GM21381 (cell line): ENCODE measurements around the gene TXLNG.
"Not testable (repeated sequence)": the region's sequence is repeated elsewhere in the genome, so short reads cannot be mapped to it uniquely, and the experiment has no call there.

Experiments used
- ATAC-seq: cut with Tn5 transposase; IDR thresholded peaks from one replicate; pipeline ENCODE4 v1.9.1; 2021; ENCODE audit warnings: mild to moderate bottlenecking, moderate library complexity; ENCODE audit not compliant: unreplicated experiment

TXLNG gene

DNA sequence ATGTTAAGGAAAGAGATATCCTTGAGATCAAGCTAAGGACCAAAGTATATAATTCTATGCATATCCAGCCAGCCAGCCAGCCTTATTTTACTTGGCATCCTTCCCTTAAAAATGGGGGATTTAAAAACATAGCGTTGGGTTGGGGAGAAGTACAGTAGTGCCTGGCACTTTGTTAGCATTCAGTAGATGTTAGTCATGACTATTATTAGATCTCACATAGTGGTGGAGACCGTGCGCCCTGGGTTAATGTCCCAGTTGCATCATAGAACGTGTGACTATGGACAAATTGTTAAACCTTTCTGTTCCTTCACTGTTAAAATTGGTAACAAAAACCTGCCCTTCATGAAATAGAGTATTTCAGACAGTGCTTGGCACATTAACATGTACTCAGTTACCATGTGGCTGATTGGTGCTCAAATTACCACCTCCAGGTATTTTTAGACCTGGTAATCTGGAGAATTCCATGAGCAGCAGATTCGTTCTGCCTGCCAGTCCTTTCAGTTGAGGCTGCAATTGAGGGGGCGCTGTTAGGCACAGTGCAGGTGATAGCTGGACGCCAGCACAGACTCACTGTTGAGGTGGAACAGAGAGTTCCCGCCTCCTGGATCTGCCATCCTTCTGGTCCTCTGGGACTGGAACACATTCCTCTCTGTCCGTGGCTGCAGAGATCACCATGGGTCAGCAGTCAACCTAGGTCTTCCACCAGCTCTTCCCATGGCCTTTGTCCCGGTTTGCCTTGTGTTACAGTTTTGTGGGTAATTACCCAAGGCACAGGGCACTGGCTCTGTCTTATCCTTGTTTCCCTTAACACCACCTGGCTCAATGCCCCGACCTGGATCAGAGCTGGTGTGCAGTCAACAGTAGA lies 52.2 kb downstream of the TXLNG start:
- no peak for ATAC-seq

DNA sequence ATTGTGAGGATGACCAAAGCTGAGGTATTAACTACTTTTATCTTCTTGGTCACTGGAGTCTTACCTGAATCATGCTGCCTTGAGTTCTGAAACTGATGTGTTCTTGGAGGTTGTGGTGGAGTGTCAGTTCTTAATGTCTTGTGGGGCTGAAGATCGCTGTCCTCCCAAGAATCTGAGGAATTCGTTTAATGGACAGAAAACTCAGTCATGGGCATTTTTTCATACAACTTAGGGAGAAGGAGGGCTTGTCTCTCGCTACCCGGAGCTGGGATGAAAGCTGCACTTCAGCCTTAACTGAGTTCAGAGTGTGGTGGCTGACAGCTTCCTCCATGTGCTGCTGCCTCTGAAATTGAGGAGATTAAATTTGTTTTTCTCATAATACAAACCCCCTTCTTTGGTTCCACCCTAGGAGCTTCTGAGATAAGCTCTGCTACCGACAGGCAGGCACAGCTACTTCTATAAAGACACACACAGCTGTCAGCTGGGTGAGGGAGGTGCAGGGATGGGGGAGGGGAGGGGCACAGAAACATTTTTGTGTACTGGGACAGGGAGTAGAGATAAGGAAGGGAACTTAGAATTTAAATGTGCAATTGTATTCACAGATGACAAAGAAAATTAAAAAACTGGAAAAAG lies 53.1 kb downstream of the TXLNG start:
- no peak for ATAC-seq

DNA sequence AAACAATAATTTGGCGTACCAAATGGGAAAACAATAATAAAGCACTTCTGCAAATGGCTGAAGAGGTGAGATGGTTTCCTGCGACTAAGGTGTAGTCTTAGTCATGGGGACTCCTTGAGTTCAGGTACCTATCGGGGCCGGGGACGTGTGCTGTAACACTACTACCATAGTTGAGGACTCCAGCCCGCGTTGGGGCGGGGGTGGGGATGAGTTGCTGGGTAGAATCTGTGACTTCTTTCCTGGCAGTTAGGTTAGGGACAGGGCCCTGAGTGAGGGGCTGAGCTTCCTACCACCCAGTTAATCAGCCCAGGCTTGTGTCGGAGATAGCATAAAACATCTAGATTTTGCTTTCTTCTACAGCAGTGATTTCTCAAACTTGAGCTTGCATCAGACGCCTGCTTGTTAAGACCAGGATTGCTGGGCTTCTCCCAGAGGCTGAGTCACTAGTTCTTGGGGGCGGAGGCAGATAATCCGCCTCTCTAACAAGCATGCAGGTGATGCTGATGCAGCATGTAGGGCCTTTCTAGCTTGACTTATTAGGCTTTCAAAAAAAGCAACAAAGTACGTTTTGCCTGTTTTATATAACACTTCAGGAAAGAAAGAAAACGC lies 53.7 kb downstream of the TXLNG start:
- ATAC-seq, result no peak

DNA sequence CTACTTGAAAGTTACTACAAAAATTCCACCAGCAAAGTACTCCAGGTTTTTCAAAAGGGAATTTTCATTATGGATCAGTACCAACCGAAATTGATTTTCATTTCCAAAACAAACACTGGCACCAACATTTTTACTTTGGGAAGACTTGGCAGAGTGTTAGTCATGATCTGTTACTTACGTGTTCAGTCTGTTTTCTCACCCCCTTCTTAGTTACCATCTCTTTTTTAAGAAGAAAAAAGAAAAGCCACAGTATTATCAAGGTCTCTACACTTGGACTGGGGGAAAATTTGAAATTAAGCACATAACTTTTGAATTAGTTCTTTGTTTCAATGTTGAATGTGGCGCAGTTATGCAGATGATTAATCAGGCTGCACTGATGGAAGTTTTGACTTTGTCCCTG lies 56.4 kb downstream of the TXLNG start:
- no peak for ATAC-seq

DNA sequence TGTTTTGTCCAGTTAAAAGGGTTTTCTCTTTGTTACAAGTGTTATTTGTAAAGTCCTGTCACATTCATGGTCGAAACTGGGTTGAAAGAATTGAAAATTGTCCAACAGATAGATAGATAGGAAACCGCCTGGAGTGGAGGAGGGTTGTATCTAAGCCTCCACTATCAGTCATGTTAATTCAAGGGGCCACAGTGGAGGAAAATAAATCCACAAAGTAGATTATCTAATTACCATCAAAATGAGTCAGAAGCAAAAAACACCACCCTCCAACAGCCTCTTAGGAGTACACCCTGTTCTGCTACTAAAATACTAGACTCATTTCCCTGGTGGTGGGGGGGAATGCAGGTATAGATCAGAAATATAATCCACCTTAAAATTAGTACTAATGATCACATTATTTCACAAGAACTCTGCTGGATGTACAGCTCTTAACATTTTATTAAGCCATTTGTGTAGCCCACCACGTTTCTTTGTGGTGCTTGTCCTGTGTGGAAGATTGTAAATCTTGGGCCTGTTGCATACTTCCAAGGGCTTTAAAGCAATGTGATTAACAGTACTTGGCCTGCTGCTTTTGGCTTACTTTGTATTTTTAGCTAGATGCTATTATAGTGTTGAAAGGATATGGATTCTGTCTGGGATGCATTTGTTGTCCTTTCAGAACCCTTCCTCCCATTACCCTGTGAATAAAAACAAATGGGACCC lies 57.1 kb downstream of the TXLNG start:
- ATAC-seq, result no peak

DNA sequence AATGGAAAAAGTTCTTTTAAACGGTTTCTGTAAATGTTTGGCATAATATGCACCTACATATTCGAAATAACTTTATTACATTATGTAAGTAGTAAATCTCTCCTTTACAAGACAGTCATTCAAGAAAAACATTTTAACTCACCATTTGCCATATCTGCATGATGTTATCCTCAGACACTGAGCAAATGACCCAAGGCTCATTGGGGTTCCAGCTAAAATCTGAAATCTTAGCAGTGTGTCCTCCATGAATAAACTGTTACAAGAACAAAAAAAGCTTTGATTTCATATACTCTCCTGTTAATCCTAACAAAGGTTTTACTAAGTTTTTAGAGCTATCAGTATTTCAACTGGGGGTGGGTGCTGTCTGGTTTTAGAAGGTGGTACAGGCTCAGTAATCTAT lies 59.4 kb downstream of the TXLNG start:
- ATAC-seq, result no peak

DNA sequence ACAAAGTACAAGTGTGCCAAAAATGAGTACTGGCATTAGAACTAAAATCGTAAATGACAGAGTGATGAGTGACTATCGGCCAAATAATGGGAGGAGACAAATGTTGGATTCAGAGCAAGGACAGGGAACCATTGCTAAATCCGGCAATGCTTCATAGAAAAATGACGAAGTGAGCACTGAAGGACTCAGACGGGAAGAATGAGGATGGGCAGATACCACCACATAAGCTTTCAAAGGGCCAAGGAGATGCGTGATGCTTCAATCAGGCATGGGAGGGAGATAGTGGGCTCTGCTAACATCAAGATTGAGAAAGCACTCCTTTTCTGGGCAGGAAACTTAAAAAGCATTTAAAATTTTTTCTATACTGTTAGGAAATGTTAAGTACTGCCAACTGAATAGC lies 62.3 kb downstream of the TXLNG start:
- ATAC-seq, result no peak

DNA sequence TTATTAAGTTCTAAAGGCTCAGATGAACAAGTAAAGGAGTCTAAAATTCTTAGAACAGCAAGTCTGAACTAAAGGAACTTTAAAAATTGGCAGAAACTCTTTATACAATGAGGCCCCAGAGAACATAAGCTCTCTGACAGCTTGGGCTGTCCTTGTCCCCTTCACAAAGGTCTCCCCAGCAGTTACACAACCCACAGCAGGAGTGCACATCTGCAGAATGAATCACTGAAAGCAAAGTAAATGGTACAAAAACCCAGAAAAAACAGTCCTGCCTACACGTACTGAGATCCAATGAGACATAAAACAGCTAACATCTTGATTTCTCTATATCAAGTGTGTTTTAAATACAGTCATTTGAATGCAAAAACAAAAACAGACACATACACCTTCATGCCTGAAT lies 65.2 kb downstream of the TXLNG start:
- ATAC-seq, result no peak

DNA sequence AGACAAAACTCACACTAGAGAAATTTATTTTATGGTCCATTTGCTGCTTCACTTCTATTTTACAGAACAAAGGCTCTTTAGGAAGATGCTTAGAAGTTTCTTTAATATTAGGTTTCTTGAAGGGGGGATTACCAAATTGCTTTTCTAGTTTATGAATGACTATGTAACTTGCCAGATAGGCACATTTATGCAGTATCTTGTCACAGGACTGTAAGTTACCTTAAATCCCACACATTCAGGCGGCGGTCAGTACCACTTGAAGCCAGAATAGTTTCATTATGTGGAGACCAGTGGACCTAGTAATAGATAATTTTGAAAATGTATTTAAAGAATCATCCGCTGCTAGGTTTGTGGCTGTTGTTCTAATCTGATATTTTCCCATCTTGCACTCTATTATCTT lies 65.6 kb downstream of the TXLNG start:
- ATAC-seq, result no peak

DNA sequence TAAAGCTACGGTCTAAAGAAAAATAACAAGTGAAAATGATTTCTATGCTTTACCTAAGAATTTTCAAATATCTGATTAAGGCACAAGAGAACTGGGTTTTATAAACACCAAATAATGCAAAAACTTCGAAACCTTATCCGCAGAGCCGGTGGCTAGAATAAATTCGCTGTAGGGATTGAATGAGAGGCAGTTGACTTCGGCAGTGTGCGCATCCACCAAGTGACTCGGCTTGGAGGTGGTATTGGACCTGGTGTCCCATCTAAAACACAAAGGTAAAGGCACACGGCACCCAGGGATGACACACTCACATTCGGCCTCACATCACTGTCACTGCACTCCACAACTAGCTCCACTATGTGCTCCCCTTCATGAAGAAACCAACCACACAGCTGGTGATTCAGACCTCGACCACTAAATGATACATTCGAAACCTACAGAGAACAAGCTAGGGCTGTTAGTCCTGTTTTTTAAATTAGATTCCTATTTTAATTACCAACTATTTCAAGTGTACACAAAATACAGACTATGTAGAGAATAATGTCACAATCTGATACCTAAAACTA lies 66.4 kb downstream of the TXLNG start:
- ATAC-seq, result no peak

DNA sequence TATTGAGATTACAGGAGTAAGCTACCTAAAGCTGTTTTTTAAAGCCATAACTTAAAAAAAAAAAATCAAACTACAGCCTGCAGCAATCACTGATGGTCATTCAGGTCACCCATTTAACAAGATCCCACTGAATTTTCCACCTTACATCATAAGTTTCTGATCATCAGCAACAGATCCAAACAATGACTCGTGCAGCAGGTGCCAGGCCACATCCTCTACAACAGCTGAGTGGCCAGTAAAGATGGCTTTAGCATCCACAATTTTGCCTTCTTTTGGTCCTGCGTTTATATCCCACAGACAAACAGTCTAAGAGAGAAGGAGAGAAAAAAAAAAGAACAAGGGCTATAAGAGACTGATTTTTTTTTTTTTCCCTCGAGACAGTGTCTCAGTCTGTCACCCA lies 67.3 kb downstream of the TXLNG start:
- no peak for ATAC-seq

DNA sequence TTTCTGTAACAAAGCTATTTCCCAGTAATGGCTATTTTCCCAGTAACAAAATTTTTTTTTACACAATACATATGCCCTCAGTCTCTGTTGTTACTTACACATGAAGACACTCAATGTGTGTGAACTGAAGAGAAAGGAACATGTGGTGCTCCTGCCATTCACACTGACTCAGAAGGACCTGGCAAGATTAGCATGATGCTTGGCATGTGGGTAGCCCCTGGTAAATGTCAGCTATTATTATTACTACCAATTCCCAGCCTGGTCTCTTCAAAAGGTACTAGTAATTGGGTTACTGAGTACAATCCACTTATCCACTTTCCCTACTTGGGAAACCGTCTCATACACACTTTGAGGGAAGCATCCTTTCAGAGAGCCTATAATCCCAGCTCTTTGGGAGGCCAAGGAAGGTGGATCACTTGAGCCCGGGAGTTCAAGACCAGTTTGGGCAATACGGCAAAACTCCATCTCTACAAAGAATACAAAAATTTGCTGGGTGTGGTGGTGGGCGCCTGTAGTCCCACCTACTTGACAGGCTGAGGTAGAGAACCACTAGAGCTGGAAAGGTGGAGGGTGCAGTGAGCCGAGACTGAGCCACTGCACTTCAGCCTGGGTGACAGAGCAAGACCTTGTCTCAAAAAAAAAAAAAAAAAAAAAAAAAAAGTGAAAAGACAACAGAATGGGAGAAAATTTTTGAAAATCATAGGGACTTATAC lies 69.3 kb downstream of the TXLNG start:
- no peak for ATAC-seq

DNA sequence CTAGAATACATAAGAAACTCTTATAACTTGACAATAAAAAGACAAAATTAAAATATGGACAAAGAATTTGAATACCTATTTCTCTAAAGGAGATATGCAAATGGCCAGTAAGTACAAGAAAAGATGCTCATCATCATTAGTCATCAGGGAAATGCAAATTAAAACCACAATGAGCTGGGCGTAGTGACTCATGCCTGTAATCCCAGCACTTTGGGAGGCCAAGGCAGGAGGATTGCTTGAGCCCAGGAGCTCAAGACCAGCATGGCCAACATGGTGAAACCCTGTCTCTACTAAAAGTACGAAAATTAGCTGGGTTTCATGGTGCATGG lies 69.8 kb downstream of the TXLNG start:
- ATAC-seq, result not testable (repeated sequence)

DNA sequence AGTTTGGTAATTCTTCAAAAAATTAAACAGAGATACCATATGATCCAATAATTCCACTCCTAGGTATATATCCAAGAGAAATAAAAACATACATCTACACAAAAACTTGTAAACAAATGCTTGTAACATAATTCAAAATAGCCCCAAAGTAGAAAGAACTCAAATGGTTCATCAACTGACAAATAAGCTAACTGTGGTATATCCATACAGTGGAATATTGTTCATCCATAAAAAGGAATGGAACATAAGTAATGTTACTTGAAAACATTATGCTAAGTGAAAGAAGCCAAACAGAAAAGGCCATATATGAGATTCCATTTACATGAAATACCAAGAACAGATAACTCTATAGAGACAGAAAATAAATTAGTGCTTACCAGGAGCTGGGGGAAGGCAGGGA lies 70.5 kb downstream of the TXLNG start:
- no peak for ATAC-seq

DNA sequence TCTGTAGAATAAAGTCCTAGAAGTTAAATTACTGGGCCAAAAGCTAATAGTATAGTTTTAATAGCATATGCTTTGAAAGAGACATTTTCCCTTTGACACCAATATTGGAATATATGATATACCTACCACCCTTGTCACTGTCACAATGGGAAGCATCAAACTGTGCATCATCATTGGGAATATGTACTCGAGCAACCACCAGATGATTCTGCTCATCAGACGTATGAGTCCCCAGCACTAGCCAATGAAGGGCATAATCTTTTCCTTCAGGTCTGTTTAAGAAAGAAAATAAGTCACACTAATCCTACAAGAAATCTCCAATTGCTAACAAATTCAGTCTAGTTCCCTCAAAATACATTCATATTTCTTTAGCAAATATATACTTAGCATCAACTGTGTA lies 76.6 kb downstream of the TXLNG start:
- no peak for ATAC-seq

DNA sequence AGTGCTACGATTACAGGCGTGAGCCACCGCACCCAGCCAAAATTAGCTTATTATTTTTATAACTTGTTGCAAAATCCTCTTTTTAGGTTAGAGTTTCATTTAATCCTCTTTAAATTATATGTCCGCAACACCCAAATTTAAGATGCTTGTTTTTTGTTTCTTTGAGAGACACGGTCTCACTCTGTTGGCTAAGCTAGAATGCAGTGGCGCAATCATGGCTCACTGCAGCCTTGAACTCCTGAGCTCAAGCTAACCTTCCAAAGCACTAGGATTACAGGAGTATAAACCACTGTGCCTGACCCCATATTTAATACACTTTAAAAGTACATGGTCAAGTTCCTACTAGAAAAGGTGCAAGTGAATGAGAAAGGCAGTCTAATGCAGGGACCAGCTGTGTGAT lies 81.7 kb downstream of the TXLNG start:
- no peak for ATAC-seq

DNA sequence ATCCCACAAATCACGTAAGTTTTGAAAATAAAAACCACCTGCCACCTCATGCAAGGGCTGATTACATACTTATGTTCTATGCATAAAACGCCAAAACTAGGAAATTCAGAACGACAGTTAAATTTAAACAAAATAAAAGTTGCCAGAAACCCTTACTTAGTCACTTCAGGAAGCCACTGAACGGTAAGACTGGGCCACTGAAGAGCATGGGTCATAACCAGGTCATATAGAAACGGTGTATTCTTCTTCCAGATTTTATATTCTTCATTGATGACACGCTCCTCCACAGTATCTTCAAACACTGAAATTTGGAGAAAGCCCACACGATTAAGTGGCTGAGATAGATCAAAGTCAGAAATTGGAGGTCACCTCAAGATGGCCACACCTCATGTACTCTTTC lies 82.7 kb downstream of the TXLNG start:
- no peak for ATAC-seq

DNA sequence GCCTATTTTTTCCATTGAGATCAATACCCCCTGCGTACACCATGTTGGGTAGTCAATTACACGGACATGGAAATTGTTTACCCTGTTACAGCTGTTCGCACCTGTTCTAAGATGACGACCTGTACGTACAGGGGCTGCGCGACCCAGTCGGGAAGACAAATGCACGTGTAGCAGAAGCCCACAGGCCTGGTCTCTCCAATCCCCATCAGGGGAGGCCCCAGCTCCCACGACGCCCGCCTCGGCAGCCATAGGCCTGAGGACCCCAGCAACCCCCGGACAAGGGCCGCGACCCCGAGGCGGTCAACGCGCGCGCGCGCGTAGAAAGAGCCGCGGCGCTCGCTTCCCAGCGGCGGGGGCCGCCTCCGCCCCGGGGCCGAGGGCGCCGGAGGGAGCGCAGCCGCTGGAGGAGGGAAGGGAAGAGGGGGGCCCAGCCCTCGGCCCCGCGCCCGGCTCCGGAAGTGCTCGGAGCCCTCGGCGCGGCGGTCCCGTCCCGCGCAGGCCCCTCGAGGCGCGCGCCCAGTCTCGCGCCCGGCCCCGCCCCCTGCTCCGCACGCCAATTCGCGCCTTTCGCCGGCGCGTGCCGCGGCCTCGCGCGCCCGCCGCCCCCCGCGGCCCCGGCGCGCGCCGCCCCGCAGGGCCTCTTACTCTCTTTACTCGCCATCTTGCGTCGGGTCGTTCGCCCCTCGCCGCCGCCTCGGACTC lies 83.3 kb downstream of the TXLNG start:
- peak; percentile 49 for ATAC-seq

DNA sequence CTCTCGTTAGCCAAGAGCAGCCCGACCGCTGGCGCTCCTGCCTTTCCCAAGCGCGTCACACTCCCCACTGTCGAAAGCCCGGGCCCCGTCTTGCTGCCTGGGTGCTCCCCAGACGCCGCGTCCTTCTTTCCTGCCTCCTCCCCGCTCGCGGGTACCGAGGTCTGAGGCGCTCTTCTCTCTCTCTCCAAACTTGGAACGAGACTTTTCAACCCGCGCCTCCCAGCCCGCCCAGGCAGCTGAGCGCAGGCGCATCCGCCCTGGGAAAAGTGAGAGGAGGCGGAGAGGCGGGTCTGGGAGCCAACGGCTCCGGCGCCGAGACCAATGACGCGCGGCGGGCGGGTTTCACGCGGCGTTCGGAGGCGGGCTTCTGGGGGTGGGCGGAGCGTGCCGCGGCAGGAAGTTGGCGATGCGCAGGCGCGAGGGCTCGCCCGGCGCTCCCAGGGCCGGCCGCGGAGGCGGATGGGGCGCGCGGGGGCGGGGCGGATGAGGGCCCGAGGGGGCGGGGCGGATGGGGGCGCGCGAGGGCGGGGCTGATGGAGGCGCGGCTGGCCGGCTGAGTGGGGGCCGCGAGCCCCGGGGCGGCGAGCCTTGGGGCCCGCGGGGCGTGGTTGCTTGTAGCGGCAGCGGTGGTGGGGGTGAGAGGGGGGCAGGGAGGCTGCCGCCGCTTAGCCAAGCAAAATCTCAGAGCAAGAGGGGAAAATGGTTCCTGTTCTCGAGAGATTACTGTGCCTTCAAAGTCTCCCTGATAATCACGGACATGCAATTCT lies 84.0 kb downstream of the TXLNG start, which contains the start of gene RBBP7:
Gene RBBP7 (minus strand): TSS at position 268 of the 767 bp plus-strand sequence. CDS start 309 bp downstream, outside the sequence.
- peak; percentile 79 for ATAC-seq
